PC-9 (cell line): ENCODE results near the gene STAU1. TPM values are rescaled to one million over a fixed set of nuclear protein-coding genes. Genes with fewer than 3 reads are reported as not detected.

Experiments
- BruUV-seq: library from RNA; stranded (reverse); fragments of 400-500 nt; replicated peaks from 2 replicates; lab custom pipeline; 2021; lab: Mats Ljungman, UMichigan
- CTCF ChIA-PET: fragments of 300-600 bp; sonication (Branson Sonifier 250); formaldehyde crosslinking; loops from one replicate; lab custom pipeline; 2022; ENCODE audit warnings: antibody characterized with exemption; lab: Charles Lee
- POLR2A ChIA-PET: fragments of 300-600 bp; sonication (Branson Sonifier 250); formaldehyde crosslinking; loops from one replicate; lab custom pipeline; 2022; ENCODE audit warnings: antibody characterized with exemption; ENCODE audit not compliant: unreplicated experiment; lab: Charles Lee
- DNase-seq, 2 experiments: peaks; one replicate each; pipeline versions ENCODE4 v3.0.0 to v3.0.0-alpha.2; 2015 to 2022; ENCODE audit warnings: mixed read lengths in 1 of 2
- H2AFZ ChIP-seq: fragments of 200-600 bp; sonication (generic); 2 replicates; pipeline ENCODE4 v1.8.1; 2017; ENCODE audit warnings: antibody characterized with exemption
- H3F3A ChIP-seq: fragments of 200-600 bp; sonication (generic); 2 replicates; pipeline ENCODE4 v1.8.1; 2017; ENCODE audit warnings: antibody characterized with exemption, mild to moderate bottlenecking, low read depth; ENCODE audit not compliant: insufficient read depth
- H3K27ac ChIP-seq: fragments of 200-600 bp; sonication (generic); 2 replicates; pipeline ENCODE4 v1.6.1; 2016; ENCODE audit warnings: mixed run types
- H3K27me3 ChIP-seq: fragments of 200-600 bp; sonication (generic); 2 replicates; pipeline ENCODE4 v1.6.1; 2016; ENCODE audit warnings: low read depth, mixed run types; ENCODE audit not compliant: insufficient read depth
- H3K36me3 ChIP-seq: fragments of 200-600 bp; sonication (generic); 2 replicates; pipeline ENCODE4 v1.6.1; 2016; ENCODE audit warnings: low read depth, mixed run types
- H3K4me1 ChIP-seq: fragments of 200-600 bp; sonication (generic); replicated peaks from 2 replicates; pipeline ENCODE4 v1.6.1; 2016; ENCODE audit warnings: mixed run types; ENCODE audit not compliant: insufficient read depth
- H3K4me2 ChIP-seq: fragments of 200-600 bp; sonication (generic); 2 replicates; pipeline ENCODE4 v1.6.1; 2017; ENCODE audit warnings: mixed run types
- H3K4me3 ChIP-seq: fragments of 200-600 bp; sonication (generic); 2 replicates; pipeline ENCODE4 v1.6.1; 2016; ENCODE audit warnings: mixed run types
- H3K79me2 ChIP-seq: fragments of 200-600 bp; sonication (generic); 2 replicates; pipeline ENCODE4 v1.6.1; 2017; ENCODE audit warnings: low read depth, mixed run types
- H3K9me2 ChIP-seq: fragments of 200-600 bp; sonication (generic); 2 replicates; pipeline ENCODE4 v1.8.1; 2017; ENCODE audit warnings: mild to moderate bottlenecking; ENCODE audit not compliant: insufficient read depth
- H3K9me3 ChIP-seq: fragments of 200-600 bp; sonication (generic); 2 replicates; pipeline ENCODE4 v1.8.1; 2016; ENCODE audit warnings: low read depth; ENCODE audit not compliant: insufficient read depth
- H4K20me1 ChIP-seq: fragments of 200-600 bp; sonication (generic); 2 replicates; pipeline ENCODE4 v1.8.1; 2017; ENCODE audit not compliant: insufficient read depth
- EZH2 ChIP-seq: fragments of 200-600 bp; sonication (generic); IDR thresholded peaks from 2 replicates; pipeline ENCODE4 v1.8.0; 2017; ENCODE audit warnings: antibody characterized with exemption, low read depth
- intact Hi-C: fragments of 100-400 bp; cut with micrococcal nuclease; formaldehyde crosslinking; loops from one replicate; pipeline ENCODE4 v1.10.0; 2022; ENCODE audit not compliant: unreplicated experiment
- total RNA-seq: library from RNA; stranded (reverse); gene quantifications from 2 replicates; pipeline ENCODE4 v1.2.3, GENCODE V29; 2021
- TF ChIP-seq, protein P1 (sequence below): fragments of 200-600 bp; sonication (generic); conservative IDR thresholded peaks from 2 replicates; pipeline ENCODE4 v1.6.1; 2017; ENCODE audit warnings: mixed run types, antibody characterized with exemption, mild to moderate bottlenecking, moderate library complexity

Gene STAU1
- total RNA-seq, 1 experiment from 2014 or later: 153 TPM

DNA sequence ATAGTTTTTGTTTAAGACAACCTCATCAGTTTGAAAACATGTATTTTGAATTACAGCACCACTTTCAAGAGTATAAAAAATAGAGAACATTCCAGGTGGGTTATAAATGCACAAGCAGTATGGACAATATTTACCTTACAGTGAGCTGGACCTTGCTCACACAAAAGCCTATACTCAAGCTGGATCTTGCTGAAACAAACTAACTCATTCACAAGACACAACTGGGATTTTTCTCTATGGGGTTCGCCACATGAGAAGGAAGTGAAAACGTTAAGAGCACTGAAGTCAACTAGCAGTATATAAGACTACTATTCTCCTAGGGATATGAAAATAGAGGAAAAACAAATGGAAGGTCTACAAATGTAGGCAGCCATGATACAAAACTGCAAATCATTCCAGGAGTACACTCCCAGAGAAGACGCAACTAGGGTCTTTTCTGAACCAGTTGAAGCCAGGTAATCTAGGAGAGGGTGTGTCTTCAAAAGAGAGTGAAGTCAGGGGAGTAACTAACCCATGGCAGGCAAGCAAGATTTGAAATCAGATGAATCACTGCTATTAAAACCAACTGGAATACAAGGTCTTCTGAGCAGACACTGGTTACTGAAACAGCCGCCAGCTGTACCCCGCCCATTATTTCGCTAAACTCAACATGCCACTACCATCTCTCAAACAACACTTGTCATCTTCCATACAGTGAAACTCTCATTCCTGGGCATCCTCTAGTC lies 26.5 kb downstream of the STAU1 start:
- H3K36me3 ChIP-seq: peaks cover 15% of the 10 kb centered on the region
- CTCF ChIA-PET: no interaction called here
- no peak overlapping the region for H3K27ac ChIP-seq

DNA sequence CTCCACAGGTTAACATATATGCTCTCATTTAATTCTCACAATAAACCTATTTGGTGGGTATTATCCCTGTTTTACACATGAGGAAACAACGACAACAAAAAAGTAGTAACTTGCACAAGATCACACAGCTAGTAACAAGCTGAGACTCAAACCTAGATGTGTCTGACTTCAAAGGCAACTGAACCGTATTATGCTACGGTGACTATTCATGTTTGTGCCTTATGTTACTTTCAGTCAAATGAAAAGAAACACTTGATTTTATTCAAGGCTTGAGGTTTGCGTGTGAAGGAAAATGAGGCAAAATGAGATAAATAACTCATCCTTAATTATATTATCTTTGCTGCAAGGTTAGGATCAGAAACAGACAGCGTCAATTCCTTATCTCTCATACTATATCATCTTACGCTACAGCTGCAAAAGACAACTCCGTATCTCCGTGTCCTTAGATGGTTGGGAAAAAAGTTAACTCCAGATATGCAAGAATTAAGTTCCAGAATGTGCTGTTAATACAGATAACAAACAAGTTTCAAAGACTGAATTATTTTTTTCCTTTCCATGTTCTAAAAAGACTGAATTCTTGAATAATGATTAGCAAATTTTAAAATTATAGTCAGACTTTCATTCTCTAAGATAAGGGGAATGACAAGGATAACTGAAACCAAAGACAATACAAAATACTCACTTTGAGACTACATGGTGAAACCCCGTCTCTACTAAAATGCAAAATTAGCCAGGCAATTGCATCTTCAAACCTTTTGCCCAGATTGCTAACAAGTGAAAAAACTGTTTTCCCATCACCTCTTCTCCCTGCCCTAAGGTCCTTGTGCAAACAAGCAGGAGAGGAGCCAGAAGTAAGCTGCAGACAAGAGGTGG lies 27.8 kb downstream of the STAU1 start:
- CTCF ChIA-PET: no interaction called here
- TF ChIP-seq, protein P1, sequence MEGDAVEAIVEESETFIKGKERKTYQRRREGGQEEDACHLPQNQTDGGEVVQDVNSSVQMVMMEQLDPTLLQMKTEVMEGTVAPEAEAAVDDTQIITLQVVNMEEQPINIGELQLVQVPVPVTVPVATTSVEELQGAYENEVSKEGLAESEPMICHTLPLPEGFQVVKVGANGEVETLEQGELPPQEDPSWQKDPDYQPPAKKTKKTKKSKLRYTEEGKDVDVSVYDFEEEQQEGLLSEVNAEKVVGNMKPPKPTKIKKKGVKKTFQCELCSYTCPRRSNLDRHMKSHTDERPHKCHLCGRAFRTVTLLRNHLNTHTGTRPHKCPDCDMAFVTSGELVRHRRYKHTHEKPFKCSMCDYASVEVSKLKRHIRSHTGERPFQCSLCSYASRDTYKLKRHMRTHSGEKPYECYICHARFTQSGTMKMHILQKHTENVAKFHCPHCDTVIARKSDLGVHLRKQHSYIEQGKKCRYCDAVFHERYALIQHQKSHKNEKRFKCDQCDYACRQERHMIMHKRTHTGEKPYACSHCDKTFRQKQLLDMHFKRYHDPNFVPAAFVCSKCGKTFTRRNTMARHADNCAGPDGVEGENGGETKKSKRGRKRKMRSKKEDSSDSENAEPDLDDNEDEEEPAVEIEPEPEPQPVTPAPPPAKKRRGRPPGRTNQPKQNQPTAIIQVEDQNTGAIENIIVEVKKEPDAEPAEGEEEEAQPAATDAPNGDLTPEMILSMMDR: no peak
- TF ChIP-seq EZH2: no peak
- H3K27me3 ChIP-seq: no peaks in the 10 kb centered on the region
- H3K79me2 ChIP-seq: peaks cover 66% of the 10 kb centered on the region
- no peak overlapping the region for H3K27ac ChIP-seq
- peaks cover 4% of the 10 kb centered on the region; the same call in 1 of the 2 replicates for H3F3A ChIP-seq
- no peak for DNase-seq
- H4K20me1 ChIP-seq: peaks cover 52% of the 10 kb centered on the region
- no peak overlapping the region for H2AFZ ChIP-seq
- H3K9me3 ChIP-seq: no peaks in the 10 kb centered on the region
- POLR2A ChIA-PET: no interaction called here
- H3K4me1 ChIP-seq: no peaks in the 10 kb centered on the region
- BruUV-seq: no TSS peak
- H3K36me3 ChIP-seq: peaks cover 5% of the 10 kb centered on the region; the same call in 1 of the 2 replicates
- intact Hi-C loops: no loop called here
- no peak overlapping the region for H3K4me2 ChIP-seq
- no peaks in the 10 kb centered on the region for H3K9me2 ChIP-seq
- no peak overlapping the region for H3K4me3 ChIP-seq

More for the DNA sequence above, 26.5 kb downstream of the STAU1 start:
- BruUV-seq: no TSS peak
- TF ChIP-seq EZH2: no peak
- TF ChIP-seq, protein P1: no peak
- Histone ChIP-seq H3K4me2 (no peak overlapping the region), H3K9me2 (no peaks in the 10 kb centered on the region), H3K9me3 (no peaks in the 10 kb centered on the region), H3K4me1 (no peaks in the 10 kb centered on the region), H4K20me1 (peaks cover 54% of the 10 kb centered on the region), H3K4me3 (no peak overlapping the region), H2AFZ (no peak overlapping the region), H3F3A (peaks cover 4% of the 10 kb centered on the region; the same call in 1 of the 2 replicates), H3K27me3 (no peaks in the 10 kb centered on the region), H3K79me2 (peaks cover 69% of the 10 kb centered on the region)
- POLR2A ChIA-PET: no interaction called here
- intact Hi-C loops: no loop called here
- no peak for DNase-seq

DNA sequence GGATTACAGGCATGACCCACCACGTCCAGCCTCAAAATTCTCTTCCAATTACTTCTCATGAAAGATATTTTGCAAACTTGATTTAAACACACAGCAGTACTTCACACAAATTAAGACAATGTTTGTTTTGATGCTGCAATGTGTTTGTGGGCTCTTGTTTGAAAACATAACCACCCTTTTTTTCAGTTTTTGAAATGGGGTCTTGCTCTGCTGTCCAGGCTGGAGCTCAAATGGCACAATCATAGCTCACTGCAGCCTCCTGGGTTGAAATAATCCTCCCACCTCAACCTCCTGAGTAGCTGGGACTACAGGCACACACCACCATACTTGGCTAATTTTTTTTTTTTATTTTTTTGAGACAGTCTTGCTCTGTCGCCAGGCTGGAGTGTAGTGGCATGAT lies 31.0 kb downstream of the STAU1 start:
- Histone ChIP-seq H3F3A (peaks cover 4% of the 10 kb centered on the region), H3K9me3 (no peaks in the 10 kb centered on the region), H3K27ac (no peak overlapping the region), H3K4me1 (no peaks in the 10 kb centered on the region), H3K27me3 (no peaks in the 10 kb centered on the region), H3K79me2 (peaks cover 52% of the 10 kb centered on the region), H3K9me2 (no peaks in the 10 kb centered on the region), H4K20me1 (peaks cover 69% of the 10 kb centered on the region), H3K36me3 (peaks cover 10% of the 10 kb centered on the region; the same call in 1 of the 2 replicates), H2AFZ (no peak overlapping the region), H3K4me2 (no peak overlapping the region), H3K4me3 (no peak overlapping the region)
- no peak for DNase-seq
- ChIA-PET CTCF (no interaction called here), POLR2A (no interaction called here)
- BruUV-seq: no TSS peak
- no peak for TF ChIP-seq EZH2
- TF ChIP-seq, protein P1: no peak
- intact Hi-C loops: no loop called here
